ENCODE results near the gene USP32. TPM values are rescaled to one million over a fixed set of nuclear protein-coding genes. Genes with fewer than 3 reads are reported as not detected.
"Not testable (repeated sequence)": the region's sequence is repeated elsewhere in the genome, so short reads cannot be mapped to it uniquely, and the experiment has no call there.

USP32 gene
- total RNA-seq, 1 donor from 2014 or later, result 34.2 TPM

GRCh38 chr17:60415146-60415545, 23.2 kb upstream of the USP32 start:
- intact Hi-C loops (cut with micrococcal nuclease), result no loop called here

GRCh38 chr17:60412701-60413100, 20.8 kb upstream of the USP32 start:
- intact Hi-C loops (cut with micrococcal nuclease), result no loop called here

- intact Hi-C loops (cut with micrococcal nuclease), result no loop called here
Measured at GRCh38 chr17:60410001-60410400, 18.1 kb upstream of the USP32 start.

GRCh38 chr17:60406887-60407286, 15.0 kb upstream of the USP32 start:
- intact Hi-C loops (cut with micrococcal nuclease), result no loop called here

- intact Hi-C loops (cut with micrococcal nuclease), result no loop called here
Measured at GRCh38 chr17:60403962-60404361, 12.0 kb upstream of the USP32 start.

GRCh38 chr17:60403523-60403810, 11.5 kb upstream of the USP32 start:
- intact Hi-C loops (cut with micrococcal nuclease), result no loop called here

GRCh38 chr17:60401819-60402218, 9.9 kb upstream of the USP32 start:
- intact Hi-C loops (cut with micrococcal nuclease), result no loop called here

GRCh38 chr17:60398227-60398959, 6.5 kb upstream of the USP32 start:
- intact Hi-C loops (cut with micrococcal nuclease), result no loop called here

GRCh38 chr17:60396412-60396811, 4.5 kb upstream of the USP32 start:
- intact Hi-C loops (cut with micrococcal nuclease), result no loop called here

- intact Hi-C loops (cut with micrococcal nuclease), result no loop called here
Measured at GRCh38 chr17:60395508-60396065, 3.7 kb upstream of the USP32 start.

GRCh38 chr17:60393840-60394723, 2.1 kb upstream of the USP32 start:
- intact Hi-C loops (cut with micrococcal nuclease), result loop anchor here (5.0 kb wide), 1 partner anchor 37 kb away; no protein-coding TSS in a partner anchor

GRCh38 chr17:60392845-60393702, 1.1 kb upstream of the USP32 start:
- intact Hi-C loops (cut with micrococcal nuclease), result loop anchor here (1.0 to 5.0 kb wide), 5 partner anchors 36 to 315 kb away; partner anchors contain the start of genes BCAS3, HEATR6 and PPM1D

- intact Hi-C loops (cut with micrococcal nuclease), result loop anchor here (1.0 to 5.0 kb wide), 5 partner anchors 34 to 313 kb away; partner anchors contain the start of genes BCAS3, HEATR6 and PPM1D
Measured at GRCh38 chr17:60391471-60392041, 377 bp downstream of the USP32 start.

GRCh38 chr17:60390925-60391470, 935 bp downstream of the USP32 start:
- intact Hi-C loops (cut with micrococcal nuclease), result loop anchor here (5.0 kb wide), 1 partner anchor 34 kb away; no protein-coding TSS in a partner anchor

- intact Hi-C loops (cut with micrococcal nuclease), result loop anchor here (5.0 kb wide), 1 partner anchor 33 kb away; no protein-coding TSS in a partner anchor
Measured at GRCh38 chr17:60390186-60390585, 1.7 kb downstream of the USP32 start.

GRCh38 chr17:60388742-60389141, 3.2 kb downstream of the USP32 start:
- intact Hi-C loops (cut with micrococcal nuclease), result no loop called here

- intact Hi-C loops (cut with micrococcal nuclease), result no loop called here
Measured at GRCh38 chr17:60387666-60388065, 4.3 kb downstream of the USP32 start.

- intact Hi-C loops (cut with micrococcal nuclease), result no loop called here
Measured at GRCh38 chr17:60386147-60387058, 5.5 kb downstream of the USP32 start.

GRCh38 chr17:60384921-60385320, 7.0 kb downstream of the USP32 start:
- intact Hi-C loops (cut with micrococcal nuclease), result not testable (repeated sequence)

Measured in T-helper 2 cell treated with Interferon-gamma antibody and Interleukin-4, amounts not matched to agents 100 ng/mL and 5 ng/mL, for 36 hours (primary cell).